Large intestine (tissue), 12 donors: ENCODE measurements around the gene ACVR1. TPM values are rescaled to one million over a fixed set of nuclear protein-coding genes. Genes with fewer than 3 reads are reported as not detected.
A peak's percentile ranks its signal among the peaks of the same experiment; 100 is the strongest.

Source experiments
- DNase-seq, 2 donors: peaks; one replicate each; pipeline versions ENCODE4 v3.0.0 to v3.0.0-alpha.2; 2013
- H3K27ac ChIP-seq: one replicate; pipeline ENCODE4 v1.5.1; 2013; ENCODE audit warnings: low read length
- H3K27me3 ChIP-seq: 2 replicates; pipeline ENCODE4 v1.6.1; 2013; ENCODE audit warnings: low read length; ENCODE audit not compliant: control insufficient read depth, insufficient read depth
- H3K36me3 ChIP-seq: 2 replicates; pipeline ENCODE4 v1.6.1; 2013; ENCODE audit warnings: low read length; ENCODE audit not compliant: control insufficient read depth, insufficient read depth
- H3K4me1 ChIP-seq: one replicate; pipeline ENCODE4 v1.6.1; 2013; ENCODE audit warnings: low read length; ENCODE audit not compliant: control insufficient read depth, insufficient read depth
- H3K4me3 ChIP-seq: one replicate; pipeline ENCODE4 v1.5.1; 2013; ENCODE audit warnings: low read length
- H3K9me3 ChIP-seq: one replicate; pipeline ENCODE4 v1.6.1; 2013; ENCODE audit warnings: mild to moderate bottlenecking, low read depth, low read length, moderate library complexity; ENCODE audit not compliant: control insufficient read depth
- WGBS: methylation state at CpG from one replicate; pipeline ENCODE4 v1.1.5; 2013; ENCODE audit warnings: low lambda C conversion rate; ENCODE audit not compliant: insufficient coverage; 5-methylcytosine and 5-hydroxymethylcytosine counted together
- long read RNA-seq, 11 donors: transcript quantifications; one replicate each; lab custom pipeline, GENCODE V29; 2026
- polyA plus RNA-seq: library from polyadenylated mRNA; unstranded; fragments of 120-200 nt; gene quantifications from one replicate; pipeline ENCODE4 v1.2.1, GENCODE V29; 2013

Gene ACVR1
- polyA plus RNA-seq: 20.9 TPM
- long read RNA-seq, donor 1, partial matches to known transcripts: 0 of 4 reads
- long read RNA-seq, donor 1, other reads (novel, unspliced or antisense): 0 of 4 reads
- long read RNA-seq, donor 2, partial matches to known transcripts: 0 of 4 reads
- long read RNA-seq, donor 2, other reads (novel, unspliced or antisense): 0 of 4 reads
- long read RNA-seq, donor 3: 0 reads
- long read RNA-seq, donor 4: 0 reads
- long read RNA-seq, donor 5: 0 reads
- long read RNA-seq, donor 6, transcript ACVR1-207 (11 exons, 2,861 nt): major isoform, 6 of 6 reads
- long read RNA-seq, donor 6, partial matches to known transcripts: 0 of 6 reads
- long read RNA-seq, donor 6, other reads (novel, unspliced or antisense): 0 of 6 reads
- long read RNA-seq, donor 7: 0 reads
- long read RNA-seq, donor 8, partial matches to known transcripts: 0 of 3 reads
- long read RNA-seq, donor 8, other reads (novel, unspliced or antisense): 0 of 3 reads
- long read RNA-seq, donor 9, partial matches to known transcripts: 0 of 4 reads
- long read RNA-seq, donor 9, other reads (novel, unspliced or antisense): 0 of 4 reads
- long read RNA-seq, donor 10, partial matches to known transcripts: 0 of 5 reads
- long read RNA-seq, donor 10, other reads (novel, unspliced or antisense): 0 of 5 reads
- long read RNA-seq, donor 11, partial matches to known transcripts: 0 of 2 reads
- long read RNA-seq, donor 11, other reads (novel, unspliced or antisense): 0 of 2 reads

DNA sequence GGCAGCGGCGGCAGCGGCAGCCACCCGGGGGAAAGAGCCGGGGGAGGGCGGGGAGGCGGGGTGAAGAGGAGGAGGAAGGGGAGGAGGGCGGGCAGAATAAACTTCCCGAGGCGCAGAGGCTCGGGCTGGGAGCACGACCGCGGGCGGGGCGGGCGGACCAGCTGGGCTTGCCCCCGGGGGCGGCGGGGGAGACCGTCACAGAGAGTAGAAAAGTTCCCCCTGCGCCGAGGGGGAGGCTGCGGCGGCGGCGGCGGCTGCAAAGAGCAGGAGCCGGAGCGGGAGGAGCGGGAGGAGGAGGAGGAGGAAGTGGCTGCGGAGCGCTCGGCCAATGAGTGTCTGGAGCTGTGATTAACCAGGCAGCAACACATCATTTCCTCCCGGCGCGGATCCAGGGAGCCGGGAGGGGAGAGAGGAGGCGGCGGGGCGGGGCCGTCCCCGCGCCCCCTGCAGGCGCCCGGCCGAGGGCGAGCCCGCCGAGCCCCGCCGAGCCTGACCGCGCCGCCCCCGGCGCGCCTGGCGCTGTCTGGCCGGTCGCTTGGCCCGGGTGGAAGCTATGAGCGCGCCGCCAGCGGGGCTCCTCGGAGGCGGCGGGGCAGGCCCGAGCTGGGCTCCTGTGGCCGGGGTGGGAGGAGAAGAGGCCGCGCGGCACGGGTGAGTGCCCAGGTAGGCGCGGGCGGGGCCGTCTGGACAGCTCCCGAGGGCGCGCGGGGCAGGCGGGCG is at the start of gene ACVR1:
TSS of gene ACVR1 (minus strand) at position 265 of the 720 bp plus-strand sequence. CDS start 76,837 bp downstream, outside the sequence.
- peaks cover 12% of the 10 kb centered on the region for H3K4me1 ChIP-seq
- WGBS: no CpG with 5 or more reads among the region's 85 CpGs

DNA sequence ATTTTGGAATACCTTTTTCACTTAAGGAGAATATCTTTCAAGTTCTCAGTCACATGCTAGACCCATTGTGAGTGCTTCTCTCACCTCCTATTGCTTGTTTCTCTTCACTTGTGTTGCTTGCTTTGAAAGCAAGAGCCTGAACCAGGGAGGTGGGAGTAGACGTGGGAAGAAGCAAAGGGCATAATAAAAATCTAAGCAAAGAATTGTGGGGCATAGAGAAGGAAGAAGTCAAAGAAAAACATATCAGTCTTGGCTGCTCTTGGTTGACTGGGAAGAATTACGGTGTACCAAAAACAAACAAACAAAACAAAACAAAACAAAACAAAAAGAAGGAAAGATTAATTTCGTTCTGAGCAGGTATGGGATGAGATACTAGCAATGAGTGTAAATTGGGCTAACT is 48.9 kb upstream of the ACVR1 start:
- no peak for DNase-seq
- Histone ChIP-seq H3K36me3 (no peaks in the 10 kb centered on the region), H3K4me3 (no peak overlapping the region), H3K4me1 (no peaks in the 10 kb centered on the region), H3K27ac (no peak overlapping the region), H3K27me3 (no peaks in the 10 kb centered on the region), H3K9me3 (no peaks in the 10 kb centered on the region)
- 77% methylated on average over 3 of the region's 3 CpGs for WGBS

More for the DNA sequence above, at the start of gene ACVR1:
- H3K4me3 ChIP-seq: peak within 1 kb of the TSS; percentile 72
- peak within 1 kb of the TSS; percentile 93 for H3K27ac ChIP-seq
- H3K27me3 ChIP-seq: no peaks in the 10 kb centered on the region
- peak; percentile 97 to 99 for DNase-seq
- H3K9me3 ChIP-seq: no peaks in the 10 kb centered on the region
- H3K36me3 ChIP-seq: no peaks in the 10 kb centered on the region

DNA sequence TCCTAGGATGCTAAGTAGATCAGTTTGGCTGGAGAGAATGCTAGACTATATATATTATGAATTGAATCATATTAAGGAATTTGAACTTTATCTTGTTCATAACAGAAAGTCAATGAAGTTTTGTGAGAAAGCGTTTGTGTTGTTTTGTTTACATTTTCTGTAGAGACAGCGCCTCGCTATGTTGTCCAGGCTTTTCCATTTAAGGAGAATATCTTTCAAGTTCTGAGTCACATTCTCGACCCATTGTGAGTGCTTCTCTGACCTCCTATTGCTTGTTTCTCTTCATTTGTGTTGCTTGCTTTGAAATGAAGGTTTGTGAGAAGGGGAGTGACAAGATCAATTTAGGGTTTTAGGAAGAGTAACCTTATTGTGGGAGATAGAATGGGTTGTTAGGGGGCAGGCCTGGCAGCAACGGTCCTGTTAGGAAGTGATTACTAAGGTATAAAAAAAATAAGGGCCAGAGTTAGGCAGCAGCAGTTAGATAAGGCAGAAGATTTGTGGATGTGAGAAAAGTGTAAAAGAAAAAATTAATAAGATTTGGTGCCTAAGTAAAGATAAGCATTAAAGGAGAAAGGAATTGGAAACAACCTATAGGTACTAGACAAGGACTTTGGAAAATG is 47.6 kb upstream of the ACVR1 start:
- H3K4me3 ChIP-seq: no peak overlapping the region
- no peaks in the 10 kb centered on the region for H3K27me3 ChIP-seq
- H3K36me3 ChIP-seq: no peaks in the 10 kb centered on the region
- WGBS: no CpG with 5 or more reads among the region's 5 CpGs
- no peak for DNase-seq
- no peaks in the 10 kb centered on the region for H3K9me3 ChIP-seq
- H3K4me1 ChIP-seq: no peaks in the 10 kb centered on the region
- no peak overlapping the region for H3K27ac ChIP-seq

- 86% methylated on average over 1 of the region's 1 CpG for WGBS
- H3K4me1 ChIP-seq: no peaks in the 10 kb centered on the region
Measured at GRCh38 chr2:157922815-157923214, 46.7 kb upstream of the ACVR1 start.

GRCh38 chr2:157922336-157922735 is 46.2 kb upstream of the ACVR1 start:
- Histone ChIP-seq H3K4me3 (no peak overlapping the region), H3K27ac (no peak overlapping the region), H3K9me3 (no peaks in the 10 kb centered on the region), H3K27me3 (no peaks in the 10 kb centered on the region), H3K36me3 (no peaks in the 10 kb centered on the region), H3K4me1 (no peaks in the 10 kb centered on the region)
- WGBS: no CpG with 5 or more reads among the region's 5 CpGs
- no peak for DNase-seq

More at GRCh38 chr2:157922815-157923214, 46.7 kb upstream of the ACVR1 start:
- DNase-seq: no peak
- Histone ChIP-seq H3K36me3 (no peaks in the 10 kb centered on the region), H3K27me3 (no peaks in the 10 kb centered on the region), H3K27ac (no peak overlapping the region), H3K9me3 (no peaks in the 10 kb centered on the region), H3K4me3 (no peak overlapping the region)

GRCh38 chr2:157920736-157921135 is 44.6 kb upstream of the ACVR1 start:
- DNase-seq: no peak
- Histone ChIP-seq H3K4me1 (no peaks in the 10 kb centered on the region), H3K27me3 (no peaks in the 10 kb centered on the region), H3K27ac (no peak overlapping the region), H3K4me3 (no peak overlapping the region), H3K9me3 (no peaks in the 10 kb centered on the region), H3K36me3 (no peaks in the 10 kb centered on the region)
- WGBS: no CpG with 5 or more reads among the region's 1 CpG

DNA sequence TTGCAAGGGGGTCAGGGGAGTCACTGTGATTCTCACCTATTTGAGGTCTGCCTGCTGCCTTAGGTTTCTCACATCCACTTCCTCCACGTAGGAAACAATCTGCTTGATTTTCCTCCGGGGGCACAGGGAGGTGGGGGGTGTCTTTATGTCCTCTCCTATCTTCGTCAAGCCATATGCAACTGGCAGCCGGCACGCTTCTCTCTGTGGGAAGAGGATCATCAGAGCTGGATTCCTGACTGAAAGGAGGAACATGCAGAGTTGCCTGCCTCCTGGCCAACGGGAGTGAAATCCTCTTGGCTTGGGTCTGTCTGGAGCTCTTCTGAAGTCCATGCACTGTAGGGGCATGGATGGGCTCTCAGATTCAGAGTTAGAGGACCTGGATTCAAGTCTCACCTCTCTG is 43.1 kb upstream of the ACVR1 start:
- WGBS: no CpG with 5 or more reads among the region's 6 CpGs
- no peaks in the 10 kb centered on the region for H3K4me1 ChIP-seq
- no peaks in the 10 kb centered on the region for H3K36me3 ChIP-seq
- DNase-seq: no peak
- H3K4me3 ChIP-seq: no peak overlapping the region
- no peaks in the 10 kb centered on the region for H3K27me3 ChIP-seq
- H3K27ac ChIP-seq: no peak overlapping the region
- no peaks in the 10 kb centered on the region for H3K9me3 ChIP-seq

GRCh38 chr2:157918319-157918718 is 42.2 kb upstream of the ACVR1 start:
- Histone ChIP-seq H3K36me3 (no peaks in the 10 kb centered on the region), H3K27me3 (no peaks in the 10 kb centered on the region), H3K4me1 (no peaks in the 10 kb centered on the region), H3K4me3 (no peak overlapping the region), H3K9me3 (no peaks in the 10 kb centered on the region), H3K27ac (no peak overlapping the region)
- no CpG with 5 or more reads among the region's 1 CpG for WGBS
- no peak for DNase-seq

GRCh38 chr2:157911750-157912149 is 35.6 kb upstream of the ACVR1 start:
- H3K27me3 ChIP-seq: no peaks in the 10 kb centered on the region
- no peaks in the 10 kb centered on the region for H3K4me1 ChIP-seq
- no peak overlapping the region for H3K4me3 ChIP-seq
- H3K36me3 ChIP-seq: no peaks in the 10 kb centered on the region
- H3K27ac ChIP-seq: no peak overlapping the region
- no peak for DNase-seq
- no peaks in the 10 kb centered on the region for H3K9me3 ChIP-seq

DNA sequence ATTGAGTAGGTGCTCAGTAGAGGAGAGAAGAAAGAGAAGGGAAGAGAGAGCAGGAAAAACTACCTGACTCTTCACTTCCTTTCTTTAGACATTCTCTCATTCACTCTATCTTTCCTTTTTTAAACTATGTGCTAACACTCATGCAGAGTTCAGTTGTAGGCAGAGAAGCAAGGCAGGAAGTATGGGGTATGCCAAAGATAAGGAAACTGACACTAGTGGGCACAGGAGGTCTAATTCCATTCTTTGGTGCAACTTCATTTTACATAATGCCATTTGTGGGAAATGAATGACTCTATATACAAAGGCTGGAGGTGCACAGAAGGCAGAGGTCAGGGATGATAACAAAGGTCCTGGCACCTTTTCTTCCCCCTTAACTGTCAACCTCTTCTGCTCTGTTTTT is 35.1 kb upstream of the ACVR1 start:
- H3K9me3 ChIP-seq: no peaks in the 10 kb centered on the region
- no peaks in the 10 kb centered on the region for H3K4me1 ChIP-seq
- DNase-seq: no peak

More for the DNA sequence above, 35.1 kb upstream of the ACVR1 start:
- no peak overlapping the region for H3K27ac ChIP-seq
- no peaks in the 10 kb centered on the region for H3K27me3 ChIP-seq
- no peaks in the 10 kb centered on the region for H3K36me3 ChIP-seq
- H3K4me3 ChIP-seq: no peak overlapping the region
